Spleen (tissue), 11 donors: ENCODE measurements around the gene PHF21A. TPM values are rescaled to one million over a fixed set of nuclear protein-coding genes. Genes with fewer than 3 reads are reported as not detected.

Source experiments
- DNase-seq: peaks from one replicate; pipeline ENCODE4 v3.0.0-alpha.2; 2020
- H3K27ac ChIP-seq, 8 donors: fragments of 200-600 bp; sonication (generic) in 7 of 8; 1 replicate in 4 of 8; 2 replicates in 4 of 8; pipeline versions ENCODE4 v1.5.0 to v1.8.0; 2016 to 2021; ENCODE audit warnings: inconsistent platforms in 4 of 8, mild to moderate bottlenecking in 4 of 8, moderate library complexity in 1 of 8
- H3K27me3 ChIP-seq, 7 donors: fragments of 200-600 bp; sonication (generic) in 6 of 7; replicated peaks in 1 of 7; 1 replicate in 4 of 7; 2 replicates in 3 of 7; pipeline versions ENCODE4 v1.5.0 to v1.8.0; 2016 to 2021; ENCODE audit warnings: inconsistent platforms in 3 of 7, mild to moderate bottlenecking in 1 of 7
- H3K36me3 ChIP-seq, 6 donors: fragments of 200-600 bp; sonication (generic) in 5 of 6; 1 replicate in 4 of 6; 2 replicates in 2 of 6; pipeline versions ENCODE4 v1.5.0 to v1.8.0; 2016 to 2021; ENCODE audit warnings: inconsistent platforms in 2 of 6
- H3K4me1 ChIP-seq, 6 donors: fragments of 200-600 bp; sonication (generic) in 5 of 6; 1 replicate in 3 of 6; 2 replicates in 3 of 6; pipeline versions ENCODE4 v1.5.0 to v1.8.0; 2016 to 2021; ENCODE audit warnings: inconsistent platforms in 3 of 6
- H3K4me3 ChIP-seq, 8 donors: fragments of 200-600 bp; sonication (generic) in 7 of 8; 1 replicate in 4 of 8; 2 replicates in 4 of 8; pipeline versions ENCODE4 v1.5.0 to v1.8.0; 2016 to 2021; ENCODE audit warnings: inconsistent platforms in 4 of 8, mild to moderate bottlenecking in 4 of 8, moderate library complexity in 2 of 8
- H3K9me3 ChIP-seq, 8 donors: fragments of 200-600 bp; sonication (generic) in 7 of 8; 1 replicate in 4 of 8; 2 replicates in 4 of 8; pipeline versions ENCODE4 v1.5.0 to v1.8.0; 2016 to 2021; ENCODE audit warnings: inconsistent platforms in 4 of 8
- POLR2A ChIP-seq, 3 donors: fragments of 450-650 bp; IDR thresholded peaks; one replicate each; pipeline ENCODE4 v1.5.1; 2017; ENCODE audit warnings: antibody characterized with exemption in 3 of 3, mild to moderate bottlenecking in 1 of 3
- POLR2AphosphoS5 ChIP-seq, 3 donors: sonication (generic); formaldehyde crosslinking; IDR thresholded peaks; one replicate each; pipeline ENCODE4 v1.5.1; 2017; ENCODE audit warnings: antibody characterized with exemption in 3 of 3
- WGBS, 5 donors: extraction: QIAGEN DNeasy Blood & Tissue Kit in 3 of 5; methylation state at CpG; one replicate each; pipeline versions ENCODE4 v1.1.5 to v1.1.7; 2013 to 2018; 5-methylcytosine and 5-hydroxymethylcytosine counted together
- intact Hi-C: fragments of 100-400 bp; cut with DNase I; formaldehyde crosslinking; loops from one replicate; pipeline ENCODE4 v1.15.0; 2023; ENCODE audit warnings: low total_unique reads
- polyA plus RNA-seq, 3 donors: library from polyadenylated mRNA; stranded (reverse); fragments of 200-250 nt; gene quantifications; one replicate each; pipeline ENCODE4 v1.2.1, GENCODE V29; 2013
- total RNA-seq, 7 donors: library from RNA; depleted of rRNA in 3 of 7; stranded (reverse); fragments of >200 nt in 3 of 7; fragmentation: NEBNext Ultra II Directional in 4 of 7; extraction: Animal tissue kit (Norgen Biotek cat#: 25700) in 4 of 7; gene quantifications; one replicate each; pipeline versions ENCODE4 v1.1.0 to v1.2.1, GENCODE V29; 2016 to 2021
- TF ChIP-seq, protein P1 (sequence below), 11 experiments: fragments of 200-600 bp in 7 of 11; fragments of 450-650 bp in 4 of 11; sonication (generic) in 4 of 11; IDR thresholded peaks in 8 of 11; conservative IDR thresholded peaks in 3 of 11; 1 replicate in 7 of 11; 2 replicates in 4 of 11; pipeline versions ENCODE4 v1.4.0 to v1.8.0; 2016 to 2021; ENCODE audit warnings: antibody characterized with exemption in 11 of 11, inconsistent platforms in 4 of 11, mild to moderate bottlenecking in 1 of 11
- donor health status: healthy with polysubstance abuse.
- donor health status: DM: no; HTN: no; CAD: no; lungs with moderate emphysema.
- donor health status: DM: no; HTN: no; CAD: no.
- donor health status: Bipolar disorder and iron deficiency.
- donor health status: healthy.
- donor health status: DM: no; HTN: no; CAD: no.
- donor health status: DM: yes; HTN: yes; CAD: no.

Gene PHF21A
- total and polyA plus RNA-seq, 10 donors: 9.2 to 110 (median 79.7) TPM

DNA sequence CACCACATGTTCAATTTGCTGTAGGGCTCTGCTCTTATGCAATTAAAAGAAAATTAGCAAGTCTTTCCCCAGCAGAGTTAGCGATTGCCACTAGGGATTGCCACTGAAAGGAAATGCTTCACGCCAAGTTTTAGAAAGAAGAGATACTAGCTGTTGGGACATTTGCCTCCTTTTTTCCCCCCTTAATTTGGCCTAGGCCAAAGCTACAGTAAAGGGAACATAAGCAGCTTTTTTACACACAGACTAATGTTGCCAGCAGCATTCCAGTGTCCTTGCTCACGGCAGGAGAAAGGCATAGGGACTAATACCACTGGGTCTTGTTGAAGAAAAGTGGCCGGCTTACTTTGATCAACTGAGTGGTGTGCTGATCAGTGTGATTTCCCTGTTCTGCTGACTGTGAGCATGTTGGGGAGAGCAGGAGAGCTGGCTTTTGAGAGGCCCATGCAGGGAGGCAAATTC, 71.2 kb downstream of the PHF21A start:
- 57 to 75% (median 57%) methylated on average over 4 of the region's 4 CpGs for WGBS, 5 donors
- Histone ChIP-seq H3K27ac (no peak overlapping the region), H3K36me3 (peaks cover 0 to 62% (median 2%) of the 10 kb centered on the region in 6 donors), H3K4me1 (peaks cover 0 to 26% (median 7%) of the 10 kb centered on the region in 6 donors), H3K27me3 (no peaks in the 10 kb centered on the region), H3K9me3 (peaks cover 0 to 7% (median 0%) of the 10 kb centered on the region in 8 donors), H3K4me3 (no peak overlapping the region)
- intact Hi-C loops: no loop called here
- DNase-seq: no peak
- TF ChIP-seq POLR2A (IDR thresholded peaks at IDR 0.05) (no peak), POLR2AphosphoS5 (IDR thresholded peaks at IDR 0.05) (no peak)
- TF ChIP-seq, protein P1, sequence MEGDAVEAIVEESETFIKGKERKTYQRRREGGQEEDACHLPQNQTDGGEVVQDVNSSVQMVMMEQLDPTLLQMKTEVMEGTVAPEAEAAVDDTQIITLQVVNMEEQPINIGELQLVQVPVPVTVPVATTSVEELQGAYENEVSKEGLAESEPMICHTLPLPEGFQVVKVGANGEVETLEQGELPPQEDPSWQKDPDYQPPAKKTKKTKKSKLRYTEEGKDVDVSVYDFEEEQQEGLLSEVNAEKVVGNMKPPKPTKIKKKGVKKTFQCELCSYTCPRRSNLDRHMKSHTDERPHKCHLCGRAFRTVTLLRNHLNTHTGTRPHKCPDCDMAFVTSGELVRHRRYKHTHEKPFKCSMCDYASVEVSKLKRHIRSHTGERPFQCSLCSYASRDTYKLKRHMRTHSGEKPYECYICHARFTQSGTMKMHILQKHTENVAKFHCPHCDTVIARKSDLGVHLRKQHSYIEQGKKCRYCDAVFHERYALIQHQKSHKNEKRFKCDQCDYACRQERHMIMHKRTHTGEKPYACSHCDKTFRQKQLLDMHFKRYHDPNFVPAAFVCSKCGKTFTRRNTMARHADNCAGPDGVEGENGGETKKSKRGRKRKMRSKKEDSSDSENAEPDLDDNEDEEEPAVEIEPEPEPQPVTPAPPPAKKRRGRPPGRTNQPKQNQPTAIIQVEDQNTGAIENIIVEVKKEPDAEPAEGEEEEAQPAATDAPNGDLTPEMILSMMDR (IDR thresholded peaks at IDR 0.05 in 8 of 11, conservative IDR thresholded peaks at IDR 0.05 in 3 of 11): no peak

DNA sequence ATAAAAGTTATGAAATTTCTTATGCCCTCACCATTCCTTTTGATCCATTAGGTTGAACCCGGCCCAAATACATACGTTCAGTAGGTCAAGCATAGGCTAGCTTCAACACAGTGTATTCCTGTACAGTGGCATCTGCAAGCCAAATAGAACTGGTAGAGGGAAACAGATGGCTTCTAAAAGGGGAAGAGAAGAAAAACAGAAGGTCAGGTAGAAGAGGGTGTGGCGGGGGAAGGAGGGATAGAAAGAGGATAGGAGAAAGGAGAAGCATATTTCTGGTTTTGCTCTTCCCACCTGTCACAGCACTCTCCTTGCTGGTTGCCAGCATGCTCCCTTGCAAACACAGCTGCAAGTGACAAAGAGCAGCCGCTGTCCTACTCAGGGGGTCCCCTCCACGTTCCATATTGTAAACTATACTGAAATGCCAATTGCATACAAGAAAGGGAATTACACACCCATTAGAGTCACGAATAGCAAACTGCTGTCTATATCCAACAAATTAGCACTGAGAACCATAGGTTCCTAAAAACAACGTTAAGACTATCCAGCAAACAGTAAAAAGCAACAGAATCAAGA, 71.8 kb downstream of the PHF21A start:
- Histone ChIP-seq H3K27ac (no peak overlapping the region), H3K4me1 (peaks cover 0 to 26% (median 7%) of the 10 kb centered on the region in 6 donors)
- intact Hi-C loops: no loop called here

DNA sequence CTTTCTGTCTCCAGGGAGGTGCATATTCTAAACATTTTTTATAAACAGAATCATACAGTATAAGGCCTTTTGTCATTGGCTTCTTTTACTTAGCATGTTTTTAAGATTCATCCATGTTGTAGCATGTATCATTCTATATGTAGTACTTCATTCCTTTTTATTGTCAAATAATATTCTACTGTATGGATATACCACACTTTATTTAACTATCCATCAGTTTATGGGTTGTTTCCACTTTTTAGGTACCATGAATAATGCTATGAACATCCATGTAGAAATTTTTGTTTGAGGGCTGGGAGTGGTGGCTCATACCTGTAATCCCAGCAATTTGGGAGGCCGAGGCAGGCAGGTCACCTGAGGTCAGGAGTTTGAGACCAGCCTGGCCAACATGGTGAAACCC, 73.1 kb downstream of the PHF21A start:
- intact Hi-C loops: no loop called here
- no peak for DNase-seq
- Histone ChIP-seq H3K27ac (no peak overlapping the region), H3K4me1 (peaks cover 0 to 30% (median 7%) of the 10 kb centered on the region in 6 donors), H3K9me3 (peaks cover 0 to 7% (median 0%) of the 10 kb centered on the region in 8 donors), H3K27me3 (no peaks in the 10 kb centered on the region), H3K4me3 (no peak overlapping the region), H3K36me3 (peaks cover 0 to 52% (median 2%) of the 10 kb centered on the region in 6 donors)
- WGBS, 5 donors: 95 to 100% (median 100%) methylated on average over 1 of the region's 1 CpG
- TF ChIP-seq, protein P1 (IDR thresholded peaks at IDR 0.05 in 8 of 11, conservative IDR thresholded peaks at IDR 0.05 in 3 of 11): no peak
- TF ChIP-seq POLR2AphosphoS5 (IDR thresholded peaks at IDR 0.05) (no peak), POLR2A (IDR thresholded peaks at IDR 0.05) (no peak)

More for the DNA sequence above, 71.8 kb downstream of the PHF21A start:
- 55 to 78% (median 73%) methylated on average over 7 of the region's 7 CpGs for WGBS, 5 donors
- no peak for DNase-seq
- Histone ChIP-seq H3K36me3 (peaks cover 0 to 57% (median 2%) of the 10 kb centered on the region in 6 donors), H3K4me3 (no peak overlapping the region), H3K27me3 (no peaks in the 10 kb centered on the region), H3K9me3 (peaks cover 0 to 7% (median 0%) of the 10 kb centered on the region in 8 donors)
- TF ChIP-seq, protein P1 (IDR thresholded peaks at IDR 0.05 in 8 of 11, conservative IDR thresholded peaks at IDR 0.05 in 3 of 11): no peak
- TF ChIP-seq POLR2AphosphoS5 (IDR thresholded peaks at IDR 0.05): no peak
- no peak for TF ChIP-seq POLR2A (IDR thresholded peaks at IDR 0.05)

DNA sequence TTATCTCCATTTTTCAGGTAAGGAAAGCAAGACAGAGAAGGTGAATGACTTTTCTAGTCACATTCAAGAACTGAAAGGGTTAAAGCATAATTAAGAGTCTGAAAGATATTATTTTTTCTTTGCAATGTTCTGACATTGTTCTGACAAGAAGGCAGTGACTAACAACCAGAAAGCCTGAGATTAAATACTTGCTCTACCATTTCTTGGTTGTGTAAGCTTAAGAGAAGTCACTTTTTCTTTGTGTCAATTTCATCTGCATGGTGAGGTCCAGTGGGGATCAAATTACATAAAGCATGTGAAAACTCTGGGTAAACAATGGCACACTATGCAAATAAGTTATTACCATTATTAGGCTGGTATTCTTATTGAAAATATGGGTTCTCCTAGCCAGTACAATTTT, 73.7 kb downstream of the PHF21A start:
- no peak for DNase-seq
- TF ChIP-seq POLR2AphosphoS5 (IDR thresholded peaks at IDR 0.05) (no peak), POLR2A (IDR thresholded peaks at IDR 0.05) (no peak)
- TF ChIP-seq, protein P1 (IDR thresholded peaks at IDR 0.05 in 8 of 11, conservative IDR thresholded peaks at IDR 0.05 in 3 of 11): no peak
- H3K27me3 ChIP-seq: no peaks in the 10 kb centered on the region
- intact Hi-C loops: no loop called here
- peaks cover 0 to 7% (median 0%) of the 10 kb centered on the region in 8 donors for H3K9me3 ChIP-seq
- H3K4me1 ChIP-seq: peaks cover 0 to 30% (median 7%) of the 10 kb centered on the region in 6 donors
- no peak overlapping the region for H3K27ac ChIP-seq
- H3K4me3 ChIP-seq: no peak overlapping the region
- H3K36me3 ChIP-seq: peaks cover 0 to 53% (median 2%) of the 10 kb centered on the region in 6 donors
